GM10266 (cell line): ENCODE measurements around the gene GABRA6.
"Not testable (repeated sequence)": the region's sequence is repeated elsewhere in the genome, so short reads cannot be mapped to it uniquely, and the experiment has no call there.

Source experiments
- DNase-seq: peaks from one replicate; pipeline ENCODE4 v3.0.0; 2012; ENCODE audit errors: extremely low spot score
- TF ChIP-seq, protein P1 (sequence below): IDR thresholded peaks from 2 replicates; pipeline ENCODE4 v1.5.1; 2012; ENCODE audit warnings: mild to moderate bottlenecking, low read depth; ENCODE audit not compliant: control insufficient read depth, insufficient read depth; ENCODE audit errors: missing control alignments

GABRA6 gene

DNA sequence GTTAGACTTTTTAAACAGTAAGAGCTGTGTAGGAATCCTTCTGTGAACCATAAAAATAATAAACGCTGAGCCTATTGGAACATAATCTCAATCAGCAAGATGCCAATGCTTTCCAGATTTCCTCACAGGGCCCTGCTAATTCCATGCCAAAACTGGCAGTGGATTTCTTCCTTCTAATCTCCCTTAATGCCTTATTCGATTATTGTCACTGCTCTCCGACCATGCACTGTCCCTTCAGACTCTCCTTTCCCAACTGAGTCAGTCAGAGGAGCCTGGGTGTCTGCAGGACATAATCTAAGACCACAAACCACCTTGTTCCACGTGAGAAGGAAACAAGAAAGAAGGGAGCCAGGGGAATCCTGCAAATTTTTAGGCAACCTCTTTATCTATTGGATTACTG is at the start of gene GABRA6:
Gene GABRA6 (plus strand): TSS at position 261 of the 400 bp plus-strand sequence. CDS start 269 bp downstream, outside the sequence.
- TF ChIP-seq, protein P1, sequence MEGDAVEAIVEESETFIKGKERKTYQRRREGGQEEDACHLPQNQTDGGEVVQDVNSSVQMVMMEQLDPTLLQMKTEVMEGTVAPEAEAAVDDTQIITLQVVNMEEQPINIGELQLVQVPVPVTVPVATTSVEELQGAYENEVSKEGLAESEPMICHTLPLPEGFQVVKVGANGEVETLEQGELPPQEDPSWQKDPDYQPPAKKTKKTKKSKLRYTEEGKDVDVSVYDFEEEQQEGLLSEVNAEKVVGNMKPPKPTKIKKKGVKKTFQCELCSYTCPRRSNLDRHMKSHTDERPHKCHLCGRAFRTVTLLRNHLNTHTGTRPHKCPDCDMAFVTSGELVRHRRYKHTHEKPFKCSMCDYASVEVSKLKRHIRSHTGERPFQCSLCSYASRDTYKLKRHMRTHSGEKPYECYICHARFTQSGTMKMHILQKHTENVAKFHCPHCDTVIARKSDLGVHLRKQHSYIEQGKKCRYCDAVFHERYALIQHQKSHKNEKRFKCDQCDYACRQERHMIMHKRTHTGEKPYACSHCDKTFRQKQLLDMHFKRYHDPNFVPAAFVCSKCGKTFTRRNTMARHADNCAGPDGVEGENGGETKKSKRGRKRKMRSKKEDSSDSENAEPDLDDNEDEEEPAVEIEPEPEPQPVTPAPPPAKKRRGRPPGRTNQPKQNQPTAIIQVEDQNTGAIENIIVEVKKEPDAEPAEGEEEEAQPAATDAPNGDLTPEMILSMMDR = no peak
- no peak for DNase-seq

DNA sequence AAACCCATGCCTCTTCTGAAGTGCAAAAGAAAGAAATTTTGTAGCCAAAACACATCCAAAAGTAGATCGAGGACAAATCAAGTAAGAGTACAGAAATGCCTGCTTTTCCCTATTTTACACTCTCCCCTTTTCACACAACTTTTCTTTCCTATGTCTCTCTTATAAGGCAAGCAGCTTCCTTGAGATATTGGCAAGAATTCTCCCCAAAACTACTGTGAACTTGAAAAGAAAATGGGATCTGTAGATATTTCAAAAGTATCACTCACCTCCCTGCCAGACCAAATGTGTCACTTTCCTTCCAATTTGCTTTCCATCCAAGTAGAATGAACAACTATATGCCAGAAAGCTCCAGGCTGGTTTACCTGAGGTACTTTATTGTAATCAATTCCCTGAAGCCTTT is 47.9 kb upstream of the GABRA6 start:
- no peak for DNase-seq
- TF ChIP-seq, protein P1 = no peak

- no peak for DNase-seq
- TF ChIP-seq, protein P1 = no peak
Observed at GRCh38 chr5:161641444-161641843, 44.1 kb upstream of the GABRA6 start.

GRCh38 chr5:161645264-161645663 is 40.3 kb upstream of the GABRA6 start:
- TF ChIP-seq, protein P1 = no peak

DNA sequence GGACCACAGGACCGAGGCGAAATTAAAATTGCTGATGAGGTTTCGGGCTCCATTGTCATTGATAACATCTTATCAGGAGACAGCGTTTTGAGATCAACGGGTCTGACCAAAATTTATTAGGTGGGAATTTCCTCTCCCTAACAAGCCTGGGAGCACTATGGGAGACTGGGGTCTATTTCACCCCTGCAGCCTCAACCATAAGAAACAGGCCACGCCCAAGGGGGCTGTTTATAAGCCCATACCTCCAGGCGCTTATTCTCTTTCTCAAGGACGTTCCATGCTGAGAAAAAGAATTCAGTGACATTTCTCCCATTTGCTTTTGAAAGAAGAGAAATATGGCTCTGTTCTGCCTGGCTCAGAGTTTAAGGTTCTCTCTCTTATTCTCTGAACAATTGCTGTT is 33.6 kb upstream of the GABRA6 start:
- DNase-seq = not testable (repeated sequence)

More at GRCh38 chr5:161645264-161645663, 40.3 kb upstream of the GABRA6 start:
- DNase-seq = no peak

GRCh38 chr5:161660806-161661205 is 24.7 kb upstream of the GABRA6 start:
- DNase-seq = no peak
- TF ChIP-seq, protein P1 = no peak

DNA sequence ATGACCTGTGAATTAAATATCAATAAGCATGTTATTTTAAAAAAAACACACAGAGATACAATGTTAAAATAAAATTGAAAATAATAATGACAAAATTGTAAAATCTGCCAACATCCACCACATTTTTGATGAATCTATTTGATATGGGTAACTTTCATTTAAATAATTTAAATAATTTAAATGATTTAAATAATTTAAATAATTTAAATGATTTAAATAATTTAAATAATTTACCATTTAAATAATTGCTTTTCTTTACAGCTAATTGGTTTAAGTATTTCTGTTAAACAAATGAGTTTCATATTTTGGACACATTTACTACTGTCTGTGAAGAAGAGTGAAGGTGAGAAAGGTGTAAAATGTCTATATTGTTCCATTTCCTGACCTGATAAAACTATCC is 22.1 kb upstream of the GABRA6 start:
- TF ChIP-seq, protein P1 = no peak
- DNase-seq = no peak

DNA sequence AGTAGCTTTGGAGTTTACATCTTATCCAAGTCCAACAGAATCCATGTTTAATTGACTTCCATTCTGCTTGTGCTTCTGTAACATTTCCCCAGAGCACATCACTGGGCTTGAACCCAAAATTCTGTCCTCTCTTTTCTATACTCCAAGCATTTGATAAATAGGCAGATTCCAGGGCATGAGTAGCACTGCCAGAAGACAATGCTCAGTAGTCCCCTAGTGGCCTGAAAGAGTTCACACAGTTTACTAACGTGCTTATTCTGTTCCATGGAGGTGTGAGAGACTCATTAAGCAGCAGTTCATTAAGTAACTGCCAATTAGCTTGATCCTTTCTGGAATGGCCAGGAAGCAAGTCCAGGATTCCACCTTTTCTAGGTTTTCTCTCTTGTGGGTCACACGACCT is 9.4 kb upstream of the GABRA6 start:
- DNase-seq = peak; percentile 5
- TF ChIP-seq, protein P1 = peak; percentile 53
